GM21576 (cell line): ENCODE data around the gene PIGU.
"Not testable (repeated sequence)": the region's sequence is repeated elsewhere in the genome, so short reads cannot be mapped to it uniquely, and the experiment has no call there.

ENCODE experiments used
- ATAC-seq: cut with Tn5 transposase; IDR thresholded peaks from one replicate; pipeline ENCODE4 v1.9.1; 2021; ENCODE audit warnings: mild to moderate bottlenecking, moderate library complexity; ENCODE audit not compliant: unreplicated experiment

The PIGU gene

GRCh38 chr20:34516247-34517113 lies 160.4 kb downstream of the PIGU start, which contains the start of gene DYNLRB1:
Gene DYNLRB1, plus strand, starts transcription at chr20:34516422. Its CDS starts 37 bp downstream, at chr20:34516459.
- peak; percentile 70 for ATAC-seq

- peak; percentile 51 for ATAC-seq
Measured at GRCh38 chr20:34515484-34516246, 161.2 kb downstream of the PIGU start.

- ATAC-seq: no peak
Measured at GRCh38 chr20:34514897-34515483, 161.9 kb downstream of the PIGU start.

GRCh38 chr20:34514034-34514433 lies 162.9 kb downstream of the PIGU start:
- ATAC-seq: not testable (repeated sequence)

GRCh38 chr20:34512955-34513419 lies 163.9 kb downstream of the PIGU start:
- no peak for ATAC-seq

- no peak for ATAC-seq
Measured at GRCh38 chr20:34512266-34512954, 164.5 kb downstream of the PIGU start.

GRCh38 chr20:34511891-34512265 lies 165.0 kb downstream of the PIGU start:
- ATAC-seq: no peak

GRCh38 chr20:34510575-34510974 lies 166.3 kb downstream of the PIGU start:
- no peak for ATAC-seq
